Central memory CD8-positive, alpha-beta T cell (primary cell): Measurements from ENCODE around the gene ABCF3.

Source experiments
- ATAC-seq: fragments of 150-1000 bp; cut with Tn5 transposase; replicated peaks from 2 replicates; pipeline ENCODE4 v1.10.0; 2022; ENCODE audit warnings: mild to moderate bottlenecking, moderate FRiP score, moderate number of reproducible peaks; ENCODE audit not compliant: poor library complexity, severe bottlenecking; ENCODE audit errors: extremely low read depth
- DNase-seq, 2 donors: peaks; one replicate each; pipeline ENCODE4 v3.0.0; 2021; ENCODE audit warnings: low spot score in 2 of 2
- H3K27ac Mint-ChIP-seq: one replicate; pipeline ENCODE4 v1.8.0; 2022; ENCODE audit warnings: low read depth, mild to moderate bottlenecking, moderate library complexity, mixed read lengths
- H3K27me3 Mint-ChIP-seq: one replicate; pipeline ENCODE4 v1.8.0; 2022; ENCODE audit warnings: mixed read lengths
- H3K36me3 Mint-ChIP-seq: one replicate; pipeline ENCODE4 v1.8.0; 2022; ENCODE audit warnings: mild to moderate bottlenecking, moderate library complexity, mixed read lengths; ENCODE audit not compliant: insufficient read depth
- H3K4me1 Mint-ChIP-seq: one replicate; pipeline ENCODE4 v1.8.0; 2022; ENCODE audit warnings: mixed read lengths
- H3K4me3 Mint-ChIP-seq: one replicate; pipeline ENCODE4 v1.8.0; 2022; ENCODE audit warnings: mild to moderate bottlenecking, moderate library complexity, mixed read lengths
- H3K9me3 Mint-ChIP-seq: one replicate; pipeline ENCODE4 v1.8.0; 2022; ENCODE audit warnings: mixed read lengths

Gene ABCF3

GRCh38 chr3:184209146-184209923, 23.3 kb downstream of the ABCF3 start:
- DNase-seq = no peak
- Mint-ChIP-seq H3K27me3 (peaks cover 30% of the 10 kb centered on the region), H3K4me3 (no peak overlapping the region), H3K4me1 (no peaks in the 10 kb centered on the region), H3K27ac (no peak overlapping the region), H3K36me3 (no peaks in the 10 kb centered on the region), H3K9me3 (no peaks in the 10 kb centered on the region)
- ATAC-seq = no peak

GRCh38 chr3:184211297-184211696, 25.3 kb downstream of the ABCF3 start:
- Mint-ChIP-seq H3K9me3 (no peaks in the 10 kb centered on the region), H3K4me1 (no peaks in the 10 kb centered on the region), H3K27me3 (peaks cover 16% of the 10 kb centered on the region), H3K4me3 (no peak overlapping the region), H3K27ac (no peak overlapping the region), H3K36me3 (no peaks in the 10 kb centered on the region)
- DNase-seq = no peak
- ATAC-seq = no peak

GRCh38 chr3:184211718-184212117, 25.7 kb downstream of the ABCF3 start:
- H3K27ac Mint-ChIP-seq = no peak overlapping the region

GRCh38 chr3:184218814-184219213, 32.8 kb downstream of the ABCF3 start:
- Mint-ChIP-seq H3K27ac (no peak overlapping the region), H3K27me3 (peaks cover 20% of the 10 kb centered on the region), H3K9me3 (no peaks in the 10 kb centered on the region), H3K4me3 (no peak overlapping the region), H3K36me3 (peaks cover 2% of the 10 kb centered on the region), H3K4me1 (no peaks in the 10 kb centered on the region)
- ATAC-seq (no peak), DNase-seq (no peak)

More at GRCh38 chr3:184211718-184212117, 25.7 kb downstream of the ABCF3 start:
- no peaks in the 10 kb centered on the region for H3K9me3 Mint-ChIP-seq
- no peaks in the 10 kb centered on the region for H3K36me3 Mint-ChIP-seq
- H3K4me3 Mint-ChIP-seq = no peak overlapping the region
- DNase-seq = no peak
- no peaks in the 10 kb centered on the region for H3K4me1 Mint-ChIP-seq
- peaks cover 11% of the 10 kb centered on the region for H3K27me3 Mint-ChIP-seq
- ATAC-seq = no peak

- no peak for ATAC-seq
- DNase-seq = no peak
- Mint-ChIP-seq H3K9me3 (no peaks in the 10 kb centered on the region), H3K4me1 (no peaks in the 10 kb centered on the region), H3K27me3 (peaks cover 48% of the 10 kb centered on the region), H3K4me3 (no peak overlapping the region), H3K27ac (no peak overlapping the region), H3K36me3 (peaks cover 2% of the 10 kb centered on the region)
Measured at GRCh38 chr3:184222521-184222920, 36.5 kb downstream of the ABCF3 start.

GRCh38 chr3:184223946-184224345, 37.9 kb downstream of the ABCF3 start:
- no peaks in the 10 kb centered on the region for H3K9me3 Mint-ChIP-seq
- peaks cover 2% of the 10 kb centered on the region for H3K36me3 Mint-ChIP-seq
- ATAC-seq (no peak), DNase-seq (no peak)
- H3K4me1 Mint-ChIP-seq = peaks cover 6% of the 10 kb centered on the region
- no peak overlapping the region for H3K27ac Mint-ChIP-seq
- H3K4me3 Mint-ChIP-seq = no peak overlapping the region
- peaks cover 53% of the 10 kb centered on the region for H3K27me3 Mint-ChIP-seq

GRCh38 chr3:184227481-184227935, 41.5 kb downstream of the ABCF3 start:
- no peaks in the 10 kb centered on the region for H3K36me3 Mint-ChIP-seq
- ATAC-seq = no peak
- DNase-seq = peak; percentile 27 to 37
- H3K4me1 Mint-ChIP-seq = peaks cover 16% of the 10 kb centered on the region
- peaks cover 64% of the 10 kb centered on the region for H3K27me3 Mint-ChIP-seq
- H3K4me3 Mint-ChIP-seq = no peak overlapping the region
- H3K9me3 Mint-ChIP-seq = no peaks in the 10 kb centered on the region
- H3K27ac Mint-ChIP-seq = no peak overlapping the region

- Mint-ChIP-seq H3K27me3 (peaks cover 69% of the 10 kb centered on the region), H3K27ac (no peak overlapping the region), H3K36me3 (no peaks in the 10 kb centered on the region), H3K9me3 (no peaks in the 10 kb centered on the region), H3K4me1 (peaks cover 16% of the 10 kb centered on the region), H3K4me3 (peak overlapping the region; percentile 77)
- DNase-seq = no peak
- ATAC-seq = no peak
Measured at GRCh38 chr3:184228376-184229137, 42.6 kb downstream of the ABCF3 start.

GRCh38 chr3:184229394-184230080, 43.5 kb downstream of the ABCF3 start, which contains the start of gene VWA5B2:
TSS of gene VWA5B2 (plus strand) at chr3:184229585. CDS start at chr3:184230529, 944 bp downstream.
- DNase-seq = peak; percentile 47 to 56
- Mint-ChIP-seq H3K27me3 (peaks cover 69% of the 10 kb centered on the region), H3K27ac (no peak within 1 kb of the TSS), H3K9me3 (no peaks in the 10 kb centered on the region), H3K36me3 (no peaks in the 10 kb centered on the region), H3K4me3 (peak within 1 kb of the TSS; percentile 77), H3K4me1 (peaks cover 16% of the 10 kb centered on the region)
- ATAC-seq = peak; percentile 88

GRCh38 chr3:184230081-184230602, 44.1 kb downstream of the ABCF3 start:
- no peak for ATAC-seq
- Mint-ChIP-seq H3K36me3 (no peaks in the 10 kb centered on the region), H3K9me3 (no peaks in the 10 kb centered on the region), H3K27ac (no peak overlapping the region), H3K4me1 (peaks cover 16% of the 10 kb centered on the region), H3K27me3 (peaks cover 64% of the 10 kb centered on the region), H3K4me3 (peak overlapping the region; percentile 77)
- DNase-seq = no peak

GRCh38 chr3:184230603-184231528, 44.9 kb downstream of the ABCF3 start:
- H3K36me3 Mint-ChIP-seq = no peaks in the 10 kb centered on the region
- peaks cover 57% of the 10 kb centered on the region for H3K27me3 Mint-ChIP-seq
- H3K4me3 Mint-ChIP-seq = peak overlapping the region; percentile 77
- no peak overlapping the region for H3K27ac Mint-ChIP-seq
- ATAC-seq (no peak), DNase-seq (no peak)
- no peaks in the 10 kb centered on the region for H3K9me3 Mint-ChIP-seq
- peaks cover 16% of the 10 kb centered on the region for H3K4me1 Mint-ChIP-seq
